HG03060 (cell line): ENCODE results near the gene KIF5C.

Experiments
- ATAC-seq: cut with Tn5 transposase; IDR thresholded peaks from one replicate; pipeline ENCODE4 v1.9.1; 2021; ENCODE audit warnings: low read depth, moderate number of reproducible peaks; ENCODE audit not compliant: unreplicated experiment

The KIF5C gene

GRCh38 chr2:149036507-149037293 is 161.7 kb downstream of the KIF5C start:
- no peak for ATAC-seq

- ATAC-seq, result no peak
These were observed 162.8 kb downstream of the KIF5C start for GRCh38 chr2:149037851-149038250.

- ATAC-seq, result no peak
These were observed 163.6 kb downstream of the KIF5C start, which contains the start of gene LYPD6B for GRCh38 chr2:149038442-149039212. LYPD6B (plus strand) TSS chr2:149038699; CDS start chr2:149130949, 92,250 bp downstream.

GRCh38 chr2:149039213-149039724 is 164.2 kb downstream of the KIF5C start:
- ATAC-seq, result no peak

GRCh38 chr2:149040451-149040850 is 165.4 kb downstream of the KIF5C start:
- ATAC-seq, result no peak

- no peak for ATAC-seq
These were observed 166.5 kb downstream of the KIF5C start for GRCh38 chr2:149041482-149041881.

- no peak for ATAC-seq
These were observed 167.9 kb downstream of the KIF5C start for GRCh38 chr2:149042881-149043280.

GRCh38 chr2:149044500-149044899 is 169.5 kb downstream of the KIF5C start:
- no peak for ATAC-seq

GRCh38 chr2:149047118-149047517 is 172.1 kb downstream of the KIF5C start:
- no peak for ATAC-seq

GRCh38 chr2:149049142-149049541 is 174.1 kb downstream of the KIF5C start:
- ATAC-seq, result no peak

- peak; percentile 79 for ATAC-seq
These were observed 175.2 kb downstream of the KIF5C start for GRCh38 chr2:149050188-149050587.

- no peak for ATAC-seq
These were observed 180.7 kb downstream of the KIF5C start for GRCh38 chr2:149055751-149056150.

- ATAC-seq, result no peak
These were observed 181.7 kb downstream of the KIF5C start for GRCh38 chr2:149056541-149057255.

GRCh38 chr2:149057401-149057800 is 182.4 kb downstream of the KIF5C start:
- ATAC-seq, result no peak

GRCh38 chr2:149058936-149059335 is 183.9 kb downstream of the KIF5C start:
- ATAC-seq, result no peak

GRCh38 chr2:149059822-149060221 is 184.8 kb downstream of the KIF5C start:
- ATAC-seq, result no peak

- ATAC-seq, result no peak
These were observed 186.2 kb downstream of the KIF5C start for GRCh38 chr2:149061133-149061745.

- no peak for ATAC-seq
These were observed 187.5 kb downstream of the KIF5C start for GRCh38 chr2:149062531-149062930.

GRCh38 chr2:149063177-149063576 is 188.2 kb downstream of the KIF5C start:
- ATAC-seq, result no peak

GRCh38 chr2:149064365-149064841 is 189.4 kb downstream of the KIF5C start:
- ATAC-seq, result no peak
